Activated CD4-positive, CD25-positive, alpha-beta regulatory T cell treated with anti-CD3 and anti-CD28 coated beads, Interleukin-2, amount 50 U/mL, for 72 hours (primary cell): ENCODE measurements around the gene SMOC1.
"Not testable (repeated sequence)": the region's sequence is repeated elsewhere in the genome, so short reads cannot be mapped to it uniquely, and the experiment has no call there.

Source experiments
- DNase-seq: peaks from one replicate; pipeline ENCODE4 v3.0.0; 2021

Gene SMOC1

GRCh38 chr14:69903046-69903445 is 23.8 kb downstream of the SMOC1 start:
- DNase-seq, result not testable (repeated sequence)

- no peak for DNase-seq
These were observed 25.0 kb downstream of the SMOC1 start for GRCh38 chr14:69904246-69904645.

GRCh38 chr14:69906201-69906600 is 27.0 kb downstream of the SMOC1 start:
- DNase-seq, result no peak

- no peak for DNase-seq
These were observed 30.8 kb downstream of the SMOC1 start for GRCh38 chr14:69909826-69910550.

GRCh38 chr14:69910871-69911270 is 31.7 kb downstream of the SMOC1 start:
- DNase-seq, result no peak

- no peak for DNase-seq
These were observed 34.5 kb downstream of the SMOC1 start for GRCh38 chr14:69913686-69914085.

GRCh38 chr14:69916396-69916795 is 37.2 kb downstream of the SMOC1 start:
- no peak for DNase-seq

- no peak for DNase-seq
These were observed 38.1 kb downstream of the SMOC1 start for GRCh38 chr14:69917287-69917686.

GRCh38 chr14:69919815-69920214 is 40.6 kb downstream of the SMOC1 start:
- no peak for DNase-seq

- no peak for DNase-seq
These were observed 41.8 kb downstream of the SMOC1 start for GRCh38 chr14:69921052-69921451.

- DNase-seq, result no peak
These were observed 43.0 kb downstream of the SMOC1 start for GRCh38 chr14:69922198-69922597.

GRCh38 chr14:69924201-69924600 is 45.0 kb downstream of the SMOC1 start:
- DNase-seq, result no peak

GRCh38 chr14:69928111-69928523 is 48.9 kb downstream of the SMOC1 start:
- DNase-seq, result no peak

- DNase-seq, result no peak
These were observed 51.7 kb downstream of the SMOC1 start for GRCh38 chr14:69930780-69931379.

- DNase-seq, result no peak
These were observed 52.7 kb downstream of the SMOC1 start for GRCh38 chr14:69931960-69932359.

- DNase-seq, result no peak
These were observed 53.2 kb downstream of the SMOC1 start for GRCh38 chr14:69932391-69932790.

GRCh38 chr14:69933623-69934275 is 54.5 kb downstream of the SMOC1 start:
- DNase-seq, result no peak

GRCh38 chr14:69937367-69938081 is 58.3 kb downstream of the SMOC1 start:
- DNase-seq, result no peak

- no peak for DNase-seq
These were observed 59.5 kb downstream of the SMOC1 start for GRCh38 chr14:69938751-69939150.

GRCh38 chr14:69941768-69942742 is 62.8 kb downstream of the SMOC1 start:
- DNase-seq, result no peak

- DNase-seq, result no peak
These were observed 64.0 kb downstream of the SMOC1 start for GRCh38 chr14:69943084-69943780.

GRCh38 chr14:69945347-69945746 is 66.1 kb downstream of the SMOC1 start:
- no peak for DNase-seq
